GM12873 (cell line): ENCODE measurements around the gene POM121L2.

ENCODE experiments used
- TF ChIP-seq, protein P1 (sequence below): IDR thresholded peaks from 2 replicates; pipeline ENCODE4 v1.5.1; 2012; ENCODE audit warnings: low read depth, mild to moderate bottlenecking, moderate library complexity, low read length, control low read depth; ENCODE audit not compliant: insufficient read depth; ENCODE audit errors: missing control alignments

The POM121L2 gene

GRCh38 chr6:27268803-27269202 is 43.3 kb downstream of the POM121L2 start:
- TF ChIP-seq, protein P1, sequence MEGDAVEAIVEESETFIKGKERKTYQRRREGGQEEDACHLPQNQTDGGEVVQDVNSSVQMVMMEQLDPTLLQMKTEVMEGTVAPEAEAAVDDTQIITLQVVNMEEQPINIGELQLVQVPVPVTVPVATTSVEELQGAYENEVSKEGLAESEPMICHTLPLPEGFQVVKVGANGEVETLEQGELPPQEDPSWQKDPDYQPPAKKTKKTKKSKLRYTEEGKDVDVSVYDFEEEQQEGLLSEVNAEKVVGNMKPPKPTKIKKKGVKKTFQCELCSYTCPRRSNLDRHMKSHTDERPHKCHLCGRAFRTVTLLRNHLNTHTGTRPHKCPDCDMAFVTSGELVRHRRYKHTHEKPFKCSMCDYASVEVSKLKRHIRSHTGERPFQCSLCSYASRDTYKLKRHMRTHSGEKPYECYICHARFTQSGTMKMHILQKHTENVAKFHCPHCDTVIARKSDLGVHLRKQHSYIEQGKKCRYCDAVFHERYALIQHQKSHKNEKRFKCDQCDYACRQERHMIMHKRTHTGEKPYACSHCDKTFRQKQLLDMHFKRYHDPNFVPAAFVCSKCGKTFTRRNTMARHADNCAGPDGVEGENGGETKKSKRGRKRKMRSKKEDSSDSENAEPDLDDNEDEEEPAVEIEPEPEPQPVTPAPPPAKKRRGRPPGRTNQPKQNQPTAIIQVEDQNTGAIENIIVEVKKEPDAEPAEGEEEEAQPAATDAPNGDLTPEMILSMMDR, result no peak

GRCh38 chr6:27267857-27268434 is 44.1 kb downstream of the POM121L2 start:
- TF ChIP-seq, protein P1, result no peak

- TF ChIP-seq, protein P1, result no peak
These were observed 48.2 kb downstream of the POM121L2 start for GRCh38 chr6:27263886-27264285.

GRCh38 chr6:27260836-27261375 is 51.2 kb downstream of the POM121L2 start:
- TF ChIP-seq, protein P1, result no peak

DNA sequence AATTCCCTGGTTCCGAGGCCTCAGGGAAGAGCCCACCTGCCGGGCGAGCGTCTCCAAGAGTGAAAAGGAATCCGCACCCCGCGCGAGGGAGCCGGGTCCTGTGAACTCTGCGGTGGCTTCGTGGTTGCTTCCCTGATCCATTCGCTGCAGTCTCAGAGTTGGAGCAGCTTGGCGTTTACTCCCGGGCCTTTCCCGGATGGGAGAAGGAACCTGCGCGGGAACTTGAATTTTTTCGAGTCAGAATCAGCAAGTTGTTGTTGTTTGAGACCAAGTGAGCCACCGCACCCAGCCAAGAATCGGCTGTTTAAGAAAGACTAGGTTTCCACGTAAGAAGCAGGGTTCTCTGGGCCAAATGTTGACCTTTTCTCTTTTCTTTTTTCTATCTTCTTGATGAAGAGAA is 51.7 kb downstream of the POM121L2 start:
- TF ChIP-seq, protein P1, result no peak
